ENCODE data around the gene POLA1.

POLA1 gene

DNA sequence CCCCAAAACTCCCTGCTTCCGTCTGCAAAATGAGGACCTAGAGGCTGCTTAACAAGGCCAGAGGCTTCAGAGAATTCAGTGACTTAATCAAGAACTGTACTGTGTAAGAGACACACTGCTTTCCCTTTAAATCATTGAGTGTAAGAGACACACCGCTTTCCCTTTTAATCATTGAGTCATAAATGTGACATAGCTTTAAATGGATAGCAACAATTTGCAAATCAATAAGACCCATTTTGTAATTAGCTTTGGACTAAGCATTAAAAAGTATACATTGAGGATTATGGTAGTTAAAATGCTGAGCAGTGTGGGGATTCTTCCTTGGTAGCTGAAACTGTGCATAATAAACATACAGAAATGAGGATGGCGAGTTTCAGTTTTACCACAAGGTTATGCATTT, 290.2 kb downstream of the POLA1 start:
- DNase-seq = no peak

DNA sequence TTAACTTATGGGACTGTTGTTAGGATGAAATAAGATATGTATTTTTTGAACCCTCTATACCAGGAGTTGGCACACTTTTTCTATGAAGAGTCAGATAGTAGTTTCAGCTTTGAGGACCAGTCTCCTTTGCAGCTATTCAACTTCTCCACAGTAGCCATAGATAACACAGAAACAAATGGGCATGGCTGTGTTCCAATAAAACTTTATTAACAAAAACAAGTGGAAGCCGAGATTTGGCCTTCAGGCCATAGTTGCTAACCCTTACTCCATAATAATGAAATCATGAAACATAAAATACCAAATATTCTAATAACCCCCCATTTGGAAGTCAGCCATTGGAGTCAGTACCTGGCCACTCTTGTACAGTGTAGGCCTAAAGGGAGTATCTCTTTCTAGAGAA, 291.4 kb downstream of the POLA1 start:
- no peak for DNase-seq

DNA sequence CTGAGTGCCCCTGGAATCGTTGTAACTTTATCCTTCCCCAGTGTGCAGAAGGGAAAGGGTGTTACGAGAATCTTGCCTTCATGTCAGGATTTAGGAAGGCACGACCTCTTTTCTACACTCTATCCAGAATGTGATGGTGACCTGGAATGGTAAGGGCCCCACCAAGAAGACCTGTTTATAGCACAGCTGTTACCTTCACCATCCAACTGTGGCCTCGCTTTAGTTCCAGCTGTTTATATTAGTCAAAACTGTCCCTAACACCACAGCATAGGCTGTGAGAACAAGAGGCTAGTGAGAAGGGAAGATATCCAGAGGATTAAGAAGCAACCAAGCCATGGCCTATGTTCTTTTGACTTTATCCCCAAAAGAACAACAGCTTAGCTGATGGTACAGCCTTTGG, 294.0 kb downstream of the POLA1 start:
- DNase-seq = no peak

DNA sequence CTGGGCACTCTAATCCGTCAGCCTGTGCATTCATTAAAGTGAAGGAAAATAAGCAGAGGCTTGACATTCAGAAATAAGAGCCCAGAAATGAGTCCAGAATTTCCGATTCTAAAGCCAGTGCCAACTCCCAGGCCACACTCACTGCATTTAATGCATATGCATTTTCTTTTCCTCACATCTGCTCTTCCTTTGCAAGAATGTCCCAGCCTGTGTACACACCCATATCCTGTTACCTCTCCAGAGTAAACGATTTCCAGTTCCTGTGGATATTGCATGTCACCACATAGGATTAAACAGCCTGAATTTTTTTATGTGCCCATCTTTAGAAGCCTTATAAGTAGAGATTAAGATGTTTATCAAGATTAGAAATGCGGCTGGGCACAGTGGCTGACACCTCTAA, 294.6 kb downstream of the POLA1 start:
- DNase-seq = no peak

DNA sequence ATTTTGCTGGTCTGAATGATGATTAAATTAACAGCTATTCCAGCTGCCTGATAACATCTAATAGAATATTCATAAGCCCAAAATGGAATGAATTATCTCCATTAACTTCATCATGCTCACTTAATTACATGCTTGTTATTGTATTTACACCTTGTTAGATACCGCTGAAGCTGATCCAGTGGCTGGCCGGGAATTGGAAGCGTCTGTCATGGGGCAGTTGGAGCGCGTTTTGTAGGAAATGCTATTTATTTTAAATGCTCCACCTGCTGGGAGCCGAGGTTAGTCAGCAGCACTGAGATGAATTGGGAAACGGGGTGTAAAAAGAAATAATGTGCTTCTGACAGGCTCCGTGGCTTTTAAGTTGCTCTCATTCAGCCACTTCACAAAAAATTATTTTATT, 296.8 kb downstream of the POLA1 start:
- DNase-seq = no peak

DNA sequence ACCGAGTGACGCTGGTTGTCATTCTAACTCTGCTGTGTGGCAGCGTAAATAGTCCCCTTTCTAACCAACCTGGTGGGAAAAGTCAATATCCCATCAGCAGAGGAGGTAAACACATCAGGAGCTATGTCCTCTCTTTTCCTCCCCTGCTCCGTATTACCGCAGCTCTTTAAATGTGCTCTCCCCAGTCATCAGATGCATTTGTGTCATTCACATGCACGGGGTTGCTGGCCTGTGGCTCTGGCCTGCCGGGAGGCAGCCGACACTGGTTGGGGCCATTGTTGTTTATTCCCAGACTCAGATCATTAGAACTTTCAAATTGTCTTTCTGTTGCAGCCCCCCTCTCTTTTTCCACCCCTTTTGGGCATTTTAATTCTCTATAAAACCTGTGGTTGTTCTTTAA, 300.2 kb downstream of the POLA1 start:
- DNase-seq = no peak

DNA sequence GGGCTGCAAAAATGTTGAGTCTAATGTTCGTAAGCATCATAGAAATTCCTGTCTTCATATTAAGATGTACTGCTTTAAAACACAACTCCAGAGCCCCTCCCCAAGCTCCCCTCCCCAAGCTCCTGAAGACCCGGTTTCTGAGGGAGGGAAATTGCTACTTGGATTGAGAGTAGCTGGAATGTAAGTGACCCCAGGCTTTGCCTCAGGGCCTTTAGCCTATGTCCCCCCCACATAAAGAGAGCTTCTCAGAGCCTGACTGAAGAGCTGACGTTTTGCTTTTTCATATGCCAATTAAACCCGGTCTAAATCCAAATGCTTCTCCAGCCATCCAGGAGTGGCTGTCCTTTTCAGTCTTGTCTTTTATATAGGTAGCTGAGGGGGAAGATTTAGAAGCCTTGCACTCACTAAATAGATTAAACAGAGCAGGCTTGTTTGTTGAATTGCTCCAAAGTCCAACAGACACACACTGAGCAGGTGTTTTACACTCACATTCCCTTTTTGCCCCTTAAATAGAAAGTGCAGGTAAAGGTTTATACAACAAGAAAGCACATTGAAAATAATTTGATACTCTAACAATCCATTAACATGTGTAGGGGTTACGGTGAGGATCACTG, 302.5 kb downstream of the POLA1 start:
- no peak for DNase-seq

DNA sequence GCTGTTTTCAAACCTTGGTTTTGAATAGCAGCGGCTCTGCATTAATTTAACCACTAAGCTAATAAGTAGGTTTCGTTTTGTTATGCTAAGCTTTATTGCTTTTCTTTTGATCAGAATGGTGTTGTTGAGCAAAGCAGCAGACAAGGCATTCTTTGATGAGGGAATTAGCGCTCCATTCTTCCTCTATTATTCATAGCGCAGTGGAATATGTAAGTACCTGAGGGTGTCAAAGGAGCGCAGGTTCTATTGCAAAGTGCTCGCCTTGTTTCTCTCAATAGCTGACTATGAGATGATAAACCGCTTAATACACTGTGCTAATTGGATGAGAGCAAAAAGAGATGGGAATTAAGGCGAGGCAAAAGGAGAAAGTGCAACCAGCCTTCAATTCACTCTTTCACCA, 305.8 kb downstream of the POLA1 start:
- no peak for DNase-seq

DNA sequence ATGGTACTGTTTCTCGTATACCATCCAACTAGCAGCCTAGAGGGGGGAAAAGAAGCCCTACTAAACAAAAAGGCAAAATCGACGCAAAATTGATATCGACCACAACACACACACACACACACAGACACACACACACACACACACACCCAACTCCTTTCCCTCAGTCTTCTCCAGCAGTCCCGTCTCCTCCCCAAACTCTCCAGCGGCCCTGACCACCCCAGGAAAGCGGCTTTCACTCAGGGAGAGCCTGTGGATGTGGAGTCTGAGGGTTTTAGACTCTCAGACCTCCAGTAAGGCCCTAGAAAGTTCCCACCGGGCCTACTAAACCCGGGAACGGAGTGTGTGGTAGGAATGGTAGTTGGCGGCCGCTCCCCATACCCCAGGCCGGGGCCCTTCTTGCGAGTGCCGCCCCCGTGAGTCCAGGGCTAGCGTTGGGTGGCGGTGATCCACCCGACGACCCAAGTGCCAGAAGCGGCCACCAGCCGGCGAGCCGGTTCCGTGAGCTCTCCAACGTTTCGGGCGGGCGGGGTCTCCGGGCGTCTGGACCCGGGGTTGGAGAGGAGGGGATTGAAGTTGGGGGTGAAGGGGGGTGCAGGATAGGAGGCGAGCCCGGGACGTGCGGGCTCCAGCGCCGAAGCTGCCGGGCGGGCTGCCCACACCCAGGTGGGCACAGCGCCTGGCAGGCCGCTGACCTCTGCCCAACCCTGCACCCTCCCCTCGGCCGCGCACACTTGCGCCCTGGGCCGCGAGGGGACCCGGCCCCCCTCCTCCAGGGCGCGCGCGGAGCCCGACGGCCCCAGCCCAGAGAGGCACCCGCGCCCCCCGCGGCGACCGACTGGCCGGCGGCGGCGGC, 308.3 kb downstream of the POLA1 start:
- no peak for DNase-seq

DNA sequence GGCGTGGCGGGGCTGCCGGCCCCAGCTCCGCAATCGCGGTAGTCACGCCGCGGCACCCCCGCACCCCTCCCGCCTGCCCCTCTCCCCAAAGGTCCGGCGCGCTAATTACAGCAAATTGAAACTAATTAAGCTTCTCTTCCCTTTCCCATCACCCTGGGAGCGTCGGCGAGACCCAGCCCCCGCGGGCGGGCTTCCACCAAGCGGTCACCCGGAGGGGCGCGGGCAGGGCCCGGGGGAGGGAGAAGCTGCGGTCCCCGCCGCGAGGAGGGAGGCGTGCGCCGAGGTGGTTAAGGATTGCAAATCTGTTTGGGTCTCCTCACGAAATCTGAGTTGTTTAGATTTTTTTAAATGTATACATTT, 308.9 kb downstream of the POLA1 start:
- no peak for DNase-seq

DNA sequence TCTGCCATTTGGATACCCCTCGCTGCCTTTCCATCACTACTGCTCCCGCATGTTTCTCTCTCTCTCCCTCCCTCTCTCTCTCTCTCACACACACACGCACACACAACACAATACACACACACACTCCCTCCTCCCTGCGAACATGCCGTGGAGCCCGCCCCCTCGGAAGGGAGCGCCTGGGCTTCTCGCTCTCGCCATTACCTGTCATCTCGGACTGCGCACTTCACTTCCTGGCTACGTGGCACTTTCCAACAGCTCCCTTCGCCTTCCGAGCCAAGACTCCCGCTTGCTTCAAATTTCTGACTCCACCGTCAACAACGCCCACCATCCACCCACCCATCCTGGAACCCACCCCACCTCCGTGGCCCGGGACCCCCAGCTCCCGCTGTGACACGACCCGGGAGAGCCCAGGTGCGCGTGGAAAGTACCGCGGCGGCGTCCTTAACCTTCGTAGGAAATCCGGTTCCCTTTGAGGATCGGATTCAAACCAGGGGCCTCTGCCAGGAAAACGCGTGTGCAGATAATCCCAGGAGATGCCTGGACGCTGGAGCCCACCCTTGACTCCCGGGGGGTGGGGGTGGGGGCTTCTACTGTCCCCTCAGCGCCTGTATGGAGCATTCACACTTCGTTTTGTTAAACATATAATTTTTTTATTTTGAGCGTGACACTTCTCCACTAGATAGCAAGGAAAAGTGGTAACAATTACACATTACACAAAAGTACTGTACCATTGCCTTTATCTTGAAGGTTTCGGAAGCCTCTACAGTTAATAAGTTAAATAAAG, 309.5 kb downstream of the POLA1 start:
- no peak for DNase-seq

DNA sequence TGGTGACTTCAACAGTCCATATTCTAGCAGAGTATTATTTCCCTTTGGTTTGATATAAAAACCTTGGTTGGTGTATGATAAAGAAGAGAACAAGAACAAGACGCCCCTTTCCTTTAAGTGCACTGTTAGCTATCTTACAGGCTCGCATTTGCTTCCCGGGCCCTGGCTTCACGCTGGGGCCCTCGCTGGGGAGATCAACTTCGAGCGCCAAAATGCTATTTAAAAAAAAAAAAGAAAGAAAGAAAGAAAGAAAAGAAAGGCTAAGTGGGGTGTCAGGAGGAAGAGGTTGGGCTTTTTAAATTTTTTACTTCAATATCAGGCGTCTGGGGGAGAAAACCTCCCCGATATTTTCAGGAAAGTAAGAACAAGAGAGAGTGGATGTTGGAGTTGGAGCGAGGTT, 310.3 kb downstream of the POLA1 start:
- DNase-seq = no peak

DNA sequence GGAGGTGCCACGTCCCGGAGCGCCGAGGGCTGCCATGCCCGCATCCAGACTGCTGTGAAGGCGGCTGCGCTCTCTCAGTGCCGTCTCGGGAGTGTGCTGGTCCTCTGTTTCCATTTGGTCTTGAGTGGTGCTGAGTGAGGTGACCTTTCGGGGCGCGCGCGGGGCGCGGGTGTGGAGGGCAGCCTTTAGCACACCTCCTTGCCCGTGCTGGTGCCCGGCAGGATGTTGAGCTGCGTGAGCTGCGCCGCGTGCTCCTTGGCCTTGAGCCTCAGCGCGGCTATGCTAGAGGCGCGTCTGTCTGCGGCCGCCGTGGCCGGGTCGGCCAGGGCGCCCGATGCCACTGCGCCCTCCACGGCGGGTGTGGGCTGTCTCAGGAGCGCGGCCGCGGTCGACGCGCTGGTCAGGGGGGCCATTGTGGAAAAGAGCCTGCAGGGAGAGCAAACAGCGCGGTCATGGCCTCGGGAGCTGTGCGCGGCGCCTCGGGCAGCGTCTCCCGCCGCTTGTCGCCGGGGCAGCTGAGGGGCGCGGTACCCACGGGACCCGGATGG, 310.8 kb downstream of the POLA1 start:
- no peak for DNase-seq

DNA sequence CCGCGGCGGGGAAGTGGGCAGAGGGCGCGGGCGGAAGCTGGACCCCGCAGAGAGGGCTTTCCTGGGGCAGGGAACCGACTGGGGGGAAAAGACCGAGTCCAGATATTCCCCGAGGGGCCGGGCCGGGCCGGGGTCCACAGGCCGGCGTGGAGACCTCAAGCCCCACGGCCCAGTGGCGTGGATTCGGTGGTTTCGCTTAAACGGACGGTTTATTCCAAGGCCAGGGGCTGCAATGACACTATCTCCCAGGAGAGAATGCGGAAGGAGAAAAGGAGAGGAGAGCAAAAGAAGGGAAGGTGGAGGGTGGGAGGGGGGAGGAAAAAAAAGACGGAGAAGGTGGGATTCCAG, 311.3 kb downstream of the POLA1 start:
- no peak for DNase-seq

DNA sequence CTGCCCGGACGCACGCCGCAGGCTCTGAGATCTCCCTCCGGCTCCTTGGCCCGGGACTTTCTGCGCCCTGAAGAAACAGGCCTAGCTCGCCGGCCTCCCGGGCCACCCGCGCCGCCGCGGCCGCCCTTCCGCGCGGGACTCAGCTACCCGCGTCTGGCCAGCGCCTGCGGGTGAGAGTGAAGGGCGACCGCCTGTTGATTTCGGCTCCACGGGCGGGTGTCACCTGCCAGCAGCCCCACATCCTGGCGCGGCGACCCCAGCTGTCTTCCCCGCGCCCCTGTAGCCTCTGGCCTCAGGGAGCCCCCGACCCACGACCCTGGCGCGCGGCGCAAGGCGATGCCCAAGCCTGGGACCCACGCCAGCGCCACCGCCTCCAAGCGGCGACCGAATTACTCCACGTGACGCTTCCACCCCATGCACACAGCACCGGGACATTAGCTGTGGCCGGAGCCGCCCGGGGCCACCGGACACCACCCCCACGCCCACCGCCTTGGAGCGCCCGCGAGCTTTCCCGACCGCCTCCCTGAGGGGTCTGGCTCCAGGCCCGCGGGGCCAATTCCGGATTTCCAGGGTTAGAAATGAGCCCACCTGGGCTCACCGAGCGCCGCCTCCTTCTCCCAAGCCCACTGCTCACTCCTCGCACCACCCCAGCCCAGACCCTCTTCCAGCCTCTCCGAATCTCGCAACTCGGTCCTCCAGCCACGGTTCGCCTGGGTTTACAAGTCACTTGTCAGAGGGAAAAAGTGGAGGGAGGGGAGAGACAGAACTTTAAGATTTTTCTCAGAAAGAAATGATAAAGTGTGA, 311.9 kb downstream of the POLA1 start:
- DNase-seq = no peak

DNA sequence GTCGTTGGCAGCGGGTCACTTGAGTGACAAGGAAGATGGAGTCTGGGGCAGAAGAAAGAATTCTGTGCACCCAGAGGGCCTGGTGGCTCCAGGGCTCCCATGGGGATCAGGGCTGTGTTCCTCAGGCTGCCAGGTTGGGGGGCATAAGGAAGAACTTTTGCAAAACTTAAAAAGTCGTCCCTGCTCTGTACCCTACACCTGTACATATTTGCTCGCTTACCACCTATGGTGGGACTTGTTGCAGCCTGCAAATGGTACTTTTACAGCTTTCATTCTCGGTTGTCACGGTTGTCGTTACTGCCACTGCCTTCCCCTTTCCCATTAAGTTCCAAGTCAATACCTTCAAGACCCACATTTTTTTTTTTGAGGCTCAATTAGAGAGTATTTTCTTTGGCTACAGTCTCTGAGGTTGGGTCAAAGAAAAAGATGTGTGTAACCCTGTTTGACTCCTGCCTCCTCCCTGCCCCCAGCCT, 312.9 kb downstream of the POLA1 start:
- DNase-seq = no peak

DNA sequence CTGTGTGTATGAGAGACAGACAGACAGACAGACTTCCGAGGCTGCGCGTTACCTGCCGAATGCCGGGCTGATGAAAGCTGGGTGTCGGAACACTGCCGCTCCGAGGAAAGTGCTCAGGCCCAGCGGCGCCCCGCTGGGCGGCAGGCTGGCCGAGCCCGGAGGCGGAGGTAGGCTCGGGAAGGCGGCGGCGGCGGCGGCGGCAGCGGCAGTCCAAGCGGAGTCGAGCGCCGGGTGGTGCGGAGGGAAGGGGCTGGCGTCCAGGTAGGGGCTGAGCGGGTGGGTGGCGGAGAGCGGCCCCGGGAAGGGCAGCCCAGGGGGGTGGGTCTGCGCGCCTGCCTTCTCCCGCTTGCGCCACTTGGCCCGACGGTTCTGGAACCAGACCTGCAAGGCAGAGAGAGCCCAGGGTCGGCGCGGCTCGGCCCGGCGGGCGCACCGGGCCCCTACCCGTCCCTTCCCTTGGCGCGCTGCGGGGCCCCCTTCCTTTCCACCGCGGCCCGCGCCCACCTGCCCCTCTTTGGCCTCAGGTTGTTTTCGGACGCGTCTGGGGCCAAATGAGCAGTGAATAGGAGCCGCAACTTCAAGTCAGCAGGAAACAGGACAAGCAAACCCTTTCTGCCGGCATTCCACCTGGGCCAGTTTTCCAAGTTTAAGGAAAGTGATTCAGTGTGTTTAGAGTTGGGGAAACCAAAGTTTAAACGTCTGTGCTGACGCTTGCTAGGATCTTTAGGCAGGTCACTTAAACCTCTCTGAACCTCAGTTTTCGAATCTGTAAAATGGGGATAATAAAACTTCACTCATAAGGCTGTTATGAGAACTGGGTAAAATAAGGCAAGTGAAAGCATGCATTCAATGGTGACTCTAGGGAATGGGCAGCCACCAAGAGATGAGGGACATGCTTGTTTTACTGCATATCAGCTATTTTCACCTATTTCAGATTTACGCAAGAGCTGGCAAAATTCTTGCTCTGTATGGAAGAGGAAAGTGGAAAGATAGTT, 313.6 kb downstream of the POLA1 start:
- no peak for DNase-seq

DNA sequence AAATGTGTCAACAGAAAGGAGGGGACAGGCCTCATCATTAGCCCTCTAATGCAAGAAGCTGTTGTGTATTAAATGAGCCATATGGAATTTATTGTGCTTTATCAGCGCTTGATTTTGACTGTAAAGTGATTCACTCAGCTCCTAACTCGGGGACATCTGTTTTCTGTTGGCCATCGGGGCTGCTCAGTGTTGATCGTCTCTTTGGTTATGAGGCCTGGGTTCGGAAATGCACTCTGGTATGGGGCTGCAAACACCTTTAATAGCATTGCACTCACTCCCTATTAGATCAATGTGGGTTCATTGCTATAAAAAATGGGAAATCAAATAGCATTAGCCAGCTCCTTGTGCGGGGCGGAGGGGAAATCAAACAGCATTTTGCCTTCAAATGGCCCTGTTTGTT, 315.7 kb downstream of the POLA1 start:
- no peak for DNase-seq

DNA sequence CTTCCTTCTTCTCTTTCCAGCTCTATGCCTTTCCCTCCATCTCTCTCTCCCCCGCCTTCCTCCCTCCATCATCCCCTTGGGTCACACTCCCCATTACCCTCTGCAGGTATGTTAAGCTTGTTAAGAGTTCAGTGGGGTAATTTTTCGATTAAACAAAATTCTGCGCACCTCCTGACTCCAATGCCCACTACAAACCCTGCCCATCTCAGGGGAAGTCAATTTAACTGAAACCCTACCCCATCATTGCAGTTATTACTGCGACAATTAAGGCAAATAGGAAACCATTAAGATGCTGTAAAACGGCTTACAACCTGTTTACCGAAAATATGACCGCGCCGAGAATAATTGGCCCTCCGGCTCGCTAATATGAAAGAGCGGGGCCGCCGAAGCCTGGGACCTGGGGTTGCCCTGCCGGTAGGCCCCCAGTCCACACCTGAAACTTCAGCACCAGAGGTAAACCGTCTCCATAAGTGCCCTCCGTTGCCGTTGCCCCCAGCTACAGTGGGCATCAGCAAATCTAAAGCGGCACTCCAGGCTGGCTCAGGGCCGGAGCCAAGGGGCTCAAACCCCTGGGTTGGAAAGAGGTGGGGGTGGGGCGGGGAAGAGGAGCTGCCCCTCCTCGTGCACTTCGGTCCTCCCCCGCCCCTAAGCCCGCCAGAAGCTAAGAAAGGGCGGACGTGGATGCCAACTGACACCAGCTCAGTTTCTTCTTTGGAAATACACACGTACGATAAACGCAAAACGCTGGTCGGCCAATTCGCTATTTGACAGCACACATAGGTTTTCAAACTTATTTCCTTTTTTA, 317.3 kb downstream of the POLA1 start:
- DNase-seq = no peak

DNA sequence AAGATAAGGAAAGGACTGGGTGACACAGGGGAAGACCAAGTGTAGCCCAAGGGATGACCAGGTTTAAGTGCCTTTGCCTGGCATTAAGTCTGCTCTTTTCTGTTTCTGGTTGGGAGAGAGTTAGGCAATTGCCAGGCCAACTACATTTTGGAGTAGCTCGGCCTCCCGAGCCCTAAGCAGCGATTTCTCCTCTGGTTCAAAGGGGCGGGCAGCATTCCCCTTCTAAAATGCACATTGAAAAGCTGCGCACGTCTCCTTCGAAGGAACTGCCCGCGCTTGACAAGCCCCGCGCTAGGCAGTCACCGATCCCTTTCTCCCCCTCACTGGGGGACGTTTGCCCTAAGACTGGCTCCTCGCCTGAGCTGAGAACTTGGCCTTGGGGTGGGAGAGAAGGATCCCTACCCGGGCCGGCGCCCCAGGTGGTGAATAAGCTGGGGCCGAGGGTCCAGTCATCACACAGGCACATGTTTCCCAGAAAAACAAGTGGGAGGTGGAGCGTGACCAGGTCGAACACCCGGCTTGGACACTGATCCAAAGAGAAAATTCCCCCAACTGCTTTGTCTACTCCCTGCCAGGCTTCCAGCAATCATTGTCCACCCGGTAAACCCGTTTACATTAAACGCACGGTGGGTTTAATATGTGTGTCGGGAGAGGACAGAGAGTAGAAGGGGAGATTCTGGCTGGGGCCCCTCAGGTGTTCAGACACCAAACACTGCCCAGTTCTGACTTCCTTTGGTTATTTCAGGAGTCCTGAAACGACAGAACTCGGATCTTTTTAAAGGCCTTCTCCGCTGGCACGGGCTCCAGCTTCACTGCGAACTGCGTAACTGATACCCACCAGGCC, 318.1 kb downstream of the POLA1 start:
- DNase-seq = no peak
